ENCODE results near the gene HAO1.

HAO1 gene

GRCh38 chr20:7930343-7930742, 9.9 kb downstream of the HAO1 start:
- H3K27ac ChIP-seq, result no peak overlapping the region
- TF ChIP-seq, protein P1, sequence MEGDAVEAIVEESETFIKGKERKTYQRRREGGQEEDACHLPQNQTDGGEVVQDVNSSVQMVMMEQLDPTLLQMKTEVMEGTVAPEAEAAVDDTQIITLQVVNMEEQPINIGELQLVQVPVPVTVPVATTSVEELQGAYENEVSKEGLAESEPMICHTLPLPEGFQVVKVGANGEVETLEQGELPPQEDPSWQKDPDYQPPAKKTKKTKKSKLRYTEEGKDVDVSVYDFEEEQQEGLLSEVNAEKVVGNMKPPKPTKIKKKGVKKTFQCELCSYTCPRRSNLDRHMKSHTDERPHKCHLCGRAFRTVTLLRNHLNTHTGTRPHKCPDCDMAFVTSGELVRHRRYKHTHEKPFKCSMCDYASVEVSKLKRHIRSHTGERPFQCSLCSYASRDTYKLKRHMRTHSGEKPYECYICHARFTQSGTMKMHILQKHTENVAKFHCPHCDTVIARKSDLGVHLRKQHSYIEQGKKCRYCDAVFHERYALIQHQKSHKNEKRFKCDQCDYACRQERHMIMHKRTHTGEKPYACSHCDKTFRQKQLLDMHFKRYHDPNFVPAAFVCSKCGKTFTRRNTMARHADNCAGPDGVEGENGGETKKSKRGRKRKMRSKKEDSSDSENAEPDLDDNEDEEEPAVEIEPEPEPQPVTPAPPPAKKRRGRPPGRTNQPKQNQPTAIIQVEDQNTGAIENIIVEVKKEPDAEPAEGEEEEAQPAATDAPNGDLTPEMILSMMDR (conservative IDR thresholded peaks at IDR 0.05), result no peak

DNA sequence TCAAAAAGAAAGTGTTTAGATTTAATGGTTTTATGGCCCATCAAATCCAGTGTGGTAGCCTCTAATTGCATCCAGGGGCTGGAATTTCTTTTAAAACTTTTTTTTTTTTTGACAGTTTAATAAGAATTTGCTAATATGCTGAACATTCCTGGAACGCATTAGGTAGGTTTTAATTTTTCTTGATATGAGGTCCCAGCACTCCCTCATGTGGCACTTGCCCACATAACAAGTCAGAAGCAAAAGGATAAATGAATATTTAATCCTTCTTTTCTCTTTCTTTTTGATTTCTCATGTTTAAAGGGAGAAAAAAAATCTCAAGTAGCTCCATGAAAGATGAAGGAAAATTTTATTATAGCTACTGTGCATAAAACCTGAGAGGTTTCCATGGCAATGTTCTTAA, 13.5 kb downstream of the HAO1 start:
- TF ChIP-seq, protein P1 (conservative IDR thresholded peaks at IDR 0.05), result peak; percentile 84
- H3K27ac ChIP-seq, result no peak overlapping the region

- TF ChIP-seq, protein P1 (conservative IDR thresholded peaks at IDR 0.05), result no peak
- no peak overlapping the region for H3K27ac ChIP-seq
Observed at GRCh38 chr20:7926323-7926722, 13.9 kb downstream of the HAO1 start.

- no peak overlapping the region for H3K27ac ChIP-seq
- TF ChIP-seq, protein P1 (conservative IDR thresholded peaks at IDR 0.05), result no peak
Observed at GRCh38 chr20:7924692-7925091, 15.6 kb downstream of the HAO1 start.

- no peak overlapping the region for H3K27ac ChIP-seq
- TF ChIP-seq, protein P1 (conservative IDR thresholded peaks at IDR 0.05), result no peak
Observed at GRCh38 chr20:7916648-7917047, 23.6 kb downstream of the HAO1 start.

- H3K27ac ChIP-seq, result no peak overlapping the region
- TF ChIP-seq, protein P1 (conservative IDR thresholded peaks at IDR 0.05), result no peak
Observed at GRCh38 chr20:7912551-7912950, 27.7 kb downstream of the HAO1 start.

- no peak overlapping the region for H3K27ac ChIP-seq
- TF ChIP-seq, protein P1 (conservative IDR thresholded peaks at IDR 0.05), result no peak
Observed at GRCh38 chr20:7911586-7912330, 28.5 kb downstream of the HAO1 start.

All from VCaP (cell line).